ENCODE data around the gene SEMG1.

DNA sequence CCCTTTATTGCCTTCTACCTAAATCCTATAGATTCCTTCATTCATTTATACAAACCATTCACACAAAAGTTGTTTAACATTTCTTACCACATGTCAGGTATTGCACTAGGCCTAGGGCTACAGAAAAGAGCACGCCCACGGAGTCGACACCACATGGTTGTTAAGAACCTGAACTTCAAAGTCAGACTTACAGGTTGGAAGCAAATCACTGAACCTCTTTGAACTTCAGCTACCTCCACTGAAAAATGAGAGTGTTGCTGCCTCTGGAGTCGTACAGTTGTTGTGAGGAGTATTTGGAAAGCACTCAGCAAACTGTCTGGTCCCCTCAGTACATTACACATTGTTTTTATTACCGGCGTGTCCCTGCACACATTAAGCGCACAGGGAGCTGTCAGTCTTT is 50.9 kb downstream of the SEMG1 start:
- TF ChIP-seq POLR2A (IDR thresholded peaks at IDR 0.05), result no peak
- TF ChIP-seq, protein P1, sequence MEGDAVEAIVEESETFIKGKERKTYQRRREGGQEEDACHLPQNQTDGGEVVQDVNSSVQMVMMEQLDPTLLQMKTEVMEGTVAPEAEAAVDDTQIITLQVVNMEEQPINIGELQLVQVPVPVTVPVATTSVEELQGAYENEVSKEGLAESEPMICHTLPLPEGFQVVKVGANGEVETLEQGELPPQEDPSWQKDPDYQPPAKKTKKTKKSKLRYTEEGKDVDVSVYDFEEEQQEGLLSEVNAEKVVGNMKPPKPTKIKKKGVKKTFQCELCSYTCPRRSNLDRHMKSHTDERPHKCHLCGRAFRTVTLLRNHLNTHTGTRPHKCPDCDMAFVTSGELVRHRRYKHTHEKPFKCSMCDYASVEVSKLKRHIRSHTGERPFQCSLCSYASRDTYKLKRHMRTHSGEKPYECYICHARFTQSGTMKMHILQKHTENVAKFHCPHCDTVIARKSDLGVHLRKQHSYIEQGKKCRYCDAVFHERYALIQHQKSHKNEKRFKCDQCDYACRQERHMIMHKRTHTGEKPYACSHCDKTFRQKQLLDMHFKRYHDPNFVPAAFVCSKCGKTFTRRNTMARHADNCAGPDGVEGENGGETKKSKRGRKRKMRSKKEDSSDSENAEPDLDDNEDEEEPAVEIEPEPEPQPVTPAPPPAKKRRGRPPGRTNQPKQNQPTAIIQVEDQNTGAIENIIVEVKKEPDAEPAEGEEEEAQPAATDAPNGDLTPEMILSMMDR (IDR thresholded peaks at IDR 0.05), result no peak

Measured in tibial nerve (tissue), 3 donors.